Liver (tissue), 3 donors: ENCODE results near the gene TRIM9.

Experiments used
- ATF3 ChIP-seq: IDR thresholded peaks from 2 replicates; pipeline ENCODE4 v1.6.1; 2016; ENCODE audit warnings: antibody characterized with exemption
- CTCF ChIP-seq: fragments of 150-350 bp; IDR thresholded peaks from 2 replicates; pipeline ENCODE4 v1.5.1; 2017; ENCODE audit warnings: improper control_type of control experiment, low read depth, low read length; ENCODE audit not compliant: missing input control
- EGR1 ChIP-seq, 2 donors: IDR thresholded peaks; 2 replicates each; pipeline ENCODE4 v1.6.1; 2016 to 2018; ENCODE audit warnings: antibody characterized with exemption in 2 of 2, low read depth in 2 of 2
- GABPA ChIP-seq, 2 donors: IDR thresholded peaks in 1 of 2; conservative IDR thresholded peaks in 1 of 2; 2 replicates each; pipeline ENCODE4 v1.6.1; 2016; ENCODE audit warnings: antibody characterized with exemption in 2 of 2, mild to moderate bottlenecking in 1 of 2, moderate library complexity in 1 of 2
- MAX ChIP-seq: IDR thresholded peaks from 2 replicates; pipeline ENCODE4 v1.6.1; 2016; ENCODE audit warnings: antibody characterized with exemption
- RAD21 ChIP-seq, 2 donors: IDR thresholded peaks; 2 replicates each; pipeline ENCODE4 v1.6.1; 2016; ENCODE audit warnings: antibody characterized with exemption in 2 of 2, mild to moderate bottlenecking in 2 of 2
- REST ChIP-seq: IDR thresholded peaks from 2 replicates; pipeline ENCODE4 v1.6.1; 2016; ENCODE audit warnings: antibody characterized with exemption, mild to moderate bottlenecking
- RXRA ChIP-seq, 2 donors: IDR thresholded peaks; 2 replicates each; pipeline ENCODE4 v1.6.1; 2017 to 2018; ENCODE audit warnings: antibody characterized with exemption in 2 of 2, mild to moderate bottlenecking in 1 of 2
- SP1 ChIP-seq: IDR thresholded peaks from 2 replicates; pipeline ENCODE4 v1.6.1; 2018; ENCODE audit warnings: antibody characterized with exemption, mild to moderate bottlenecking
- TAF1 ChIP-seq: conservative IDR thresholded peaks from 2 replicates; pipeline ENCODE4 v1.6.1; 2016; ENCODE audit warnings: antibody characterized with exemption, mild to moderate bottlenecking
- YY1 ChIP-seq: IDR thresholded peaks from 2 replicates; pipeline ENCODE4 v1.6.1; 2016; ENCODE audit warnings: antibody characterized with exemption, mild to moderate bottlenecking
- donor health status: healthy.
- donor health status: healthy.

- TF ChIP-seq CTCF (no peak), EGR1 (IDR thresholded peaks at IDR 0.05; ENCODE audit: low read depth in 2 of 2) (no peak), ATF3 (no peak), RAD21 (IDR thresholded peaks at IDR 0.05) (no peak), SP1 (no peak), TAF1 (no peak), YY1 (no peak), MAX (no peak), GABPA (IDR thresholded peaks at IDR 0.05 in 1 of 2, conservative IDR thresholded peaks at IDR 0.05 in 1 of 2) (no peak), RXRA (IDR thresholded peaks at IDR 0.05) (no peak), REST (no peak)
These were observed 116.0 kb downstream of the TRIM9 start for GRCh38 chr14:50978888-50979287.
